Measurements from ENCODE around the gene AKR1C4.

DNA sequence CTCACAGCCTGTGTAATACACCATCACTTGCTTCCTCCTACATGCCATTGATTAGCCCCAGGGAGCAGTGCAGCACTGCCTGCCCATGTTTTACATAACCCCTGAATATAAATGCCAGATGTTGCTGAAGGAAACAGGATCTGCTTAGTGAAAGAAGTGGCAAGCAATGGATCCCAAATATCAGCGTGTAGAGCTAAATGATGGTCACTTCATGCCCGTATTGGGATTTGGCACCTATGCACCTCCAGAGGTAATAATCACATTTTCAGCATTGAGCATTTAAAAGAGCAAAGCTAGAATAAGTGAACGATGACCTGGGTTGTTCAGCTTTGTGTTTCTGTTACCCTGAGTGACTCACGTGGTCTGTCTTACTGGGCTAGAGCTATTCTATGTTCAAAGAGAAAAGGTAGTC lies at the start of gene AKR1C4:
- TF ChIP-seq, protein P1, sequence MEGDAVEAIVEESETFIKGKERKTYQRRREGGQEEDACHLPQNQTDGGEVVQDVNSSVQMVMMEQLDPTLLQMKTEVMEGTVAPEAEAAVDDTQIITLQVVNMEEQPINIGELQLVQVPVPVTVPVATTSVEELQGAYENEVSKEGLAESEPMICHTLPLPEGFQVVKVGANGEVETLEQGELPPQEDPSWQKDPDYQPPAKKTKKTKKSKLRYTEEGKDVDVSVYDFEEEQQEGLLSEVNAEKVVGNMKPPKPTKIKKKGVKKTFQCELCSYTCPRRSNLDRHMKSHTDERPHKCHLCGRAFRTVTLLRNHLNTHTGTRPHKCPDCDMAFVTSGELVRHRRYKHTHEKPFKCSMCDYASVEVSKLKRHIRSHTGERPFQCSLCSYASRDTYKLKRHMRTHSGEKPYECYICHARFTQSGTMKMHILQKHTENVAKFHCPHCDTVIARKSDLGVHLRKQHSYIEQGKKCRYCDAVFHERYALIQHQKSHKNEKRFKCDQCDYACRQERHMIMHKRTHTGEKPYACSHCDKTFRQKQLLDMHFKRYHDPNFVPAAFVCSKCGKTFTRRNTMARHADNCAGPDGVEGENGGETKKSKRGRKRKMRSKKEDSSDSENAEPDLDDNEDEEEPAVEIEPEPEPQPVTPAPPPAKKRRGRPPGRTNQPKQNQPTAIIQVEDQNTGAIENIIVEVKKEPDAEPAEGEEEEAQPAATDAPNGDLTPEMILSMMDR (conservative IDR thresholded peaks at IDR 0.05; ENCODE audit: low read depth, low read length): no peak
- TF ChIP-seq EZH2 (IDR thresholded peaks at IDR 0.05; ENCODE audit: low read length, unreplicated experiment) (no peak), EZH2phosphoT487 (IDR thresholded peaks at IDR 0.05; ENCODE audit: borderline replicate concordance, low read length) (no peak)
